ENCODE measurements around the gene AK6.

Gene AK6

GRCh38 chr5:69315972-69316371, 53.3 kb downstream of the AK6 start:
- DNase-seq (ENCODE audit: insufficient read length, low spot score), result no peak
- TF ChIP-seq, protein P1, sequence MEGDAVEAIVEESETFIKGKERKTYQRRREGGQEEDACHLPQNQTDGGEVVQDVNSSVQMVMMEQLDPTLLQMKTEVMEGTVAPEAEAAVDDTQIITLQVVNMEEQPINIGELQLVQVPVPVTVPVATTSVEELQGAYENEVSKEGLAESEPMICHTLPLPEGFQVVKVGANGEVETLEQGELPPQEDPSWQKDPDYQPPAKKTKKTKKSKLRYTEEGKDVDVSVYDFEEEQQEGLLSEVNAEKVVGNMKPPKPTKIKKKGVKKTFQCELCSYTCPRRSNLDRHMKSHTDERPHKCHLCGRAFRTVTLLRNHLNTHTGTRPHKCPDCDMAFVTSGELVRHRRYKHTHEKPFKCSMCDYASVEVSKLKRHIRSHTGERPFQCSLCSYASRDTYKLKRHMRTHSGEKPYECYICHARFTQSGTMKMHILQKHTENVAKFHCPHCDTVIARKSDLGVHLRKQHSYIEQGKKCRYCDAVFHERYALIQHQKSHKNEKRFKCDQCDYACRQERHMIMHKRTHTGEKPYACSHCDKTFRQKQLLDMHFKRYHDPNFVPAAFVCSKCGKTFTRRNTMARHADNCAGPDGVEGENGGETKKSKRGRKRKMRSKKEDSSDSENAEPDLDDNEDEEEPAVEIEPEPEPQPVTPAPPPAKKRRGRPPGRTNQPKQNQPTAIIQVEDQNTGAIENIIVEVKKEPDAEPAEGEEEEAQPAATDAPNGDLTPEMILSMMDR (IDR thresholded peaks at IDR 0.05; ENCODE audit: insufficient read depth, missing control alignments), result no peak
- no peak for FAIRE-seq

- DNase-seq (ENCODE audit: insufficient read length, low spot score) (no peak), FAIRE-seq (no peak)
- TF ChIP-seq, protein P1 (IDR thresholded peaks at IDR 0.05; ENCODE audit: insufficient read depth, missing control alignments), result no peak
Observed at GRCh38 chr5:69313428-69313827, 55.9 kb downstream of the AK6 start.

DNA sequence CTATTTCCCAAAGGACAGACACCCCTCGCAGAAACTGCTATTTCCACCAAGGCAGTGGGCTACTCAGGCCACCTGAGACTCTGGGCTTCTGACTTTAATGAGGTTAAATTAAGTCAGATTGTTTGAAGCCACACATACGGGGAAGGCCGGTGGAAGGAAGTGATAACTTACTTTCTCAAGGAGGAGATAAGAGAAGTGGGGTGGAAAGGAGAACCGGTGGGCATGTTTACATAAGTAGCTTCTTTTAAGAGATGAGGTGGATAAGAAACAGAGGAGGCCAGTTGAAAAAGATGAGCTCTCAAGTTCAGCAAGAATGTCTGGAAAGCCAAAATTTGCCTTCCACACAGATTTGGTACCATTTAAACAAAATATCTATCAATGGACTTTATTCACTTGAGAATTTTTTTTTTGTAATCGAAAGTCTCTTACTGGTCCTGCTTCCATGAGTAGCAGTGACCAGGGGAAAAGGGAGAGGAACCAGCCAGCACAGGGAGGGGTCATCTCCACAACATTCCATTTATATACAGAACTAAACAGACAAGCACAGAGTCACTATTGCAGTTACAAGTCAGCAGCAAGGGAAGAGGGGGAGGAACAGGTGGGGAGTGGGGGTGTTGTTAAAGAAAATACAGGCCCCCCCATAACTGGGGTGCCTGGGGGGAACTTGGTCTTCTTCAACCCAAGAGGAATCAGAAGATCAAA, 56.7 kb downstream of the AK6 start:
- TF ChIP-seq, protein P1 (IDR thresholded peaks at IDR 0.05; ENCODE audit: insufficient read depth, missing control alignments), result no peak

GRCh38 chr5:69309380-69309779, 59.9 kb downstream of the AK6 start:
- TF ChIP-seq, protein P1 (IDR thresholded peaks at IDR 0.05; ENCODE audit: insufficient read depth, missing control alignments), result no peak
- DNase-seq (ENCODE audit: insufficient read length, low spot score), result no peak
- no peak for FAIRE-seq

More for the DNA sequence above, 56.7 kb downstream of the AK6 start:
- no peak for FAIRE-seq
- no peak for DNase-seq (ENCODE audit: insufficient read length, low spot score)

DNA sequence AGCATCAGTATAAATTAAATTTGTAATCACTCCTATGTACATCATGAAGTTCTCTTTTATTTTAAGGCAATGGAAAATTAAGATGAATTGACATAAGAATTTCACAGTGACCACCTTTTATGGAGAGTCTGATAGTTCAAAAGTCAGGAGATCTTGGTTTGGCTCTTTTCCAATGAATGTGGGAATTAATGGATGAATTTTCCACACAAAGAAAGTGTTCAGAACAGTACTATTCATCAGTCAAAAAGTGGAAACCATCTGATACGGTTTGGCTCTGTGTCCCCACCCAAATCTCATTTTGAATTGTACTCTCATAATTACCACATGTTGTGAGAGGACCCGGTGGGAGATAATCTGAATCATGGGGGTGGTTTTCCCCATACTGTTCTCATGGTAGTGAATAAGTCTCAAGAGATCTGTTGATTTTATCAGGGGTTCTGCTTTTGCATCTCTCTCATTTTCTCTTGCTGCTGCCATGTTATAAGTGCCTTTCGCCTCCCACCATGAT, 61.2 kb downstream of the AK6 start:
- TF ChIP-seq, protein P1 (IDR thresholded peaks at IDR 0.05; ENCODE audit: insufficient read depth, missing control alignments), result no peak
- FAIRE-seq, result no peak

GRCh38 chr5:69305512-69305911, 63.8 kb downstream of the AK6 start:
- FAIRE-seq, result no peak
- TF ChIP-seq, protein P1 (IDR thresholded peaks at IDR 0.05; ENCODE audit: insufficient read depth, missing control alignments), result no peak
- DNase-seq (ENCODE audit: insufficient read length, low spot score), result no peak

More for the DNA sequence above, 61.2 kb downstream of the AK6 start:
- DNase-seq (ENCODE audit: insufficient read length, low spot score), result no peak
